Measurements from ENCODE around the gene U2AF2. TPM values are rescaled to one million over a fixed set of nuclear protein-coding genes. Genes with fewer than 3 reads are reported as not detected.

Gene U2AF2
- total and polyA plus RNA-seq, 9 donors = 27.3 to 183 (median 148) TPM

DNA sequence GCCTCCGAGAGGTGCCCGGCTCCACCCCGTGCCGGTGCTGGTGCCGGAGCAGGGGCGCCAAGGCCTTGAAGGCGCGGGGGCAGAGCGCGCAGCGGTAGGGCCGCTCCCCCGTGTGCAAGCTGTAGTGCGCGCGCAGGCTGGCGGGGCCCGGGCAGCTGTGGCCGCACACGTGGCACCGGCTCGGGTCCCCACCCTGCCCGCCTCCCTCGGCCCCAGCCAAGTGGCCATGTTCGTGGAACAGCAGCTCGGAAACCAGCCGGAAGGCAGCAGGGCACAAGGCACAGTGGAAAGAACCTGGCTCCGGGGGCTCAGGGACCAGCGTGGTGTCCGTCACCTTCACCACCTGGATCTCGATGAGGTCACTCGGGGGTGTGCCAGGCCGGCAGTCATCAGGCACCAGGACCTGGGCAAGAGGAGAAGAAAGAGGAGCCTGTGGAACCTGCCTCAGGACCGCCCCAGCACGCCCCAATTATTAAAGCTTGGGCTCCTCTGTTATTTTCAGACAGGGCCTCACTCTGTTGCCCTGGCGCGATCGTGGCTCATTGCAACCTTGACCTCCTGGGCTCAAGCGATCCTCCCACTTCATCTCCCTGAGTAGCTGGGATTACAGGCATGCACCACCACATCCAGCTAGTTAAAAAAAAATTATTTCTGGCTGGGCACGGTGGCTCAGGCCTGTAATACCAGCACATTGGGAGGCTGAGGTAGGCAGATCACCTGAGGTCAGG is 32.4 kb upstream of the U2AF2 start:
- Histone ChIP-seq H3K27ac (peak overlapping the region in 1 of 2 donors; percentile 46), H3K4me3 (no peak overlapping the region), H3K36me3 (no peaks in the 10 kb centered on the region), H3K27me3 (no peaks in the 10 kb centered on the region), H3K9me3 (no peaks in the 10 kb centered on the region), H3K4me1 (ENCODE audit: insufficient read depth) (peaks cover 4% of the 10 kb centered on the region)
- TF ChIP-seq EP300 (IDR thresholded peaks at IDR 0.05) (no peak), CTCF (IDR thresholded peaks at IDR 0.05) (no peak), POLR2A (IDR thresholded peaks at IDR 0.05) (no peak)
- peak in 4 of 5 donors; percentile 63 to 78 (median 70) for DNase-seq
- 69 to 78% (median 74%) methylated on average over 40 of the region's 40 CpGs for WGBS, 3 donors
- intact Hi-C loops (cut with DNase I) = loop anchor here in 1 of 4 donors (5.0 kb wide), 1 partner anchor 105 kb away; no protein-coding TSS in a partner anchor

DNA sequence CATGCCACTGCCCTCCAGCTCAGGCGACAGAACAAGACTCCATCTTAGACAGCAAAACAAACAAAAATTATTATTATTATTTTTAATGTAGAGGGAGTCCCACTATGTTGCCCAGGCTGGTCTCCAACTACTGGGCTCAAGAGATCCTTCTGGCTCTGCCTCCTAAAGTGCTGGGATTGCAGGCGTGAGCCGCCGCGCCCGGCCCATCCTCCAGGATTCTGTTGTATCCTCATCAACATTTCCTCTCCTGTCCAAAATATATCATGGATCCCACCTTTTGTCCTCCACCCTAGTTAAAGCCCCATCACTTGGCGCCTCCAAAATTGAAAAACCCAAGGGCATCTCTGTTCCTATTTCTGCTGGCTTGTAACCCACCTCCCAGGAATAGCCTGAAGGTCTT is 31.7 kb upstream of the U2AF2 start:
- WGBS, 3 donors = 87 to 93% (median 90%) methylated on average over 7 of the region's 7 CpGs
- peaks cover 4% of the 10 kb centered on the region for H3K4me1 ChIP-seq (ENCODE audit: insufficient read depth)
- DNase-seq = no peak
- no peaks in the 10 kb centered on the region for H3K27me3 ChIP-seq
- H3K9me3 ChIP-seq = no peaks in the 10 kb centered on the region
- H3K36me3 ChIP-seq = no peaks in the 10 kb centered on the region
- no peak overlapping the region for H3K27ac ChIP-seq
- intact Hi-C loops (cut with DNase I) = loop anchor here in 1 of 4 donors (5.0 kb wide), 1 partner anchor 106 kb away; no protein-coding TSS in a partner anchor
- no peak overlapping the region for H3K4me3 ChIP-seq
- TF ChIP-seq POLR2A (IDR thresholded peaks at IDR 0.05) = no peak
- TF ChIP-seq CTCF (IDR thresholded peaks at IDR 0.05) = no peak
- no peak for TF ChIP-seq EP300 (IDR thresholded peaks at IDR 0.05)

DNA sequence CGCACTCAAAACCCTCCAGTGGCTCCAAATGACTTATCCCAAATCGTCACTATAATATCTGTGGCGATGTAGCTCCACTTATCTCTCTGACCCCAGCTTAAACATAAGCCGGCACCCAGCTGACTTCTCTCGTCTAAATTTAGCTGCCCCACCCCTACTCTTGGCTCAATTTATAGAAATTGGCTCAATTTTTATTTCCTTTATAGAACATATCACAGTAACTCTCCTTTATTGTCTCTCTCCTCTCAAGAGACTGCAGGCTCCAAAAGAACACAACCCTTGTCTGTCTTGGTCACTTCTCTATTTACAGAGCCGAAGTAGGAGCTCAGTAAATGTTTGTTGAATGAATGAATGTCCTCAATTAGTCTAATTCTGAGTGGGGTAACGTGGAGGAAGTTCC is 31.3 kb upstream of the U2AF2 start:
- Histone ChIP-seq H3K4me1 (ENCODE audit: insufficient read depth) (peaks cover 4% of the 10 kb centered on the region), H3K9me3 (no peaks in the 10 kb centered on the region), H3K4me3 (peak overlapping the region; percentile 60), H3K27ac (peak overlapping the region; percentile 90 to 91), H3K36me3 (no peaks in the 10 kb centered on the region), H3K27me3 (no peaks in the 10 kb centered on the region)
- no peak for TF ChIP-seq POLR2A (IDR thresholded peaks at IDR 0.05)
- no peak for TF ChIP-seq EP300 (IDR thresholded peaks at IDR 0.05)
- no peak for TF ChIP-seq CTCF (IDR thresholded peaks at IDR 0.05)
- 46 to 52% (median 51%) methylated on average over 7 of the region's 7 CpGs for WGBS, 3 donors
- DNase-seq = no peak
- intact Hi-C loops (cut with DNase I) = loop anchor here in 1 of 4 donors (5.0 kb wide), 1 partner anchor 106 kb away; no protein-coding TSS in a partner anchor

- Histone ChIP-seq H3K4me1 (ENCODE audit: insufficient read depth) (peaks cover 4% of the 10 kb centered on the region), H3K36me3 (no peaks in the 10 kb centered on the region), H3K4me3 (peak within 1 kb of the TSS; percentile 60), H3K27ac (peak within 1 kb of the TSS; percentile 90 to 91), H3K9me3 (no peaks in the 10 kb centered on the region), H3K27me3 (no peaks in the 10 kb centered on the region)
- 1% methylated on average over 41 to 56 of the region's 56 CpGs for WGBS, 3 donors
- TF ChIP-seq CTCF (IDR thresholded peaks at IDR 0.05) (no peak), EP300 (IDR thresholded peaks at IDR 0.05) (no peak), POLR2A (IDR thresholded peaks at IDR 0.05) (peak; percentile 79)
- DNase-seq = peak; percentile 92 to 96 (median 95)
- intact Hi-C loops (cut with DNase I) = loop anchor here in 1 of 4 donors (5.0 kb wide), 1 partner anchor 107 kb away; no protein-coding TSS in a partner anchor
Observed at GRCh38 chr19:55624109-55625003, 30.5 kb upstream of the U2AF2 start, which contains the start of gene ZNF784. ZNF784 (minus strand) TSS chr19:55624566; CDS start chr19:55624561, 5 bp downstream.

Measured in ovary (tissue), 9 donors.